Heart right ventricle (tissue), 16 donors: ENCODE measurements around the gene RUNX1. TPM values are rescaled to one million over a fixed set of nuclear protein-coding genes. Genes with fewer than 3 reads are reported as not detected.

Experiments
- ATAC-seq, 8 donors: fragments of 200-7000 bp; cut with Tn5 transposase; one replicate each; pipeline ENCODE4 v1.9.1; 2020; ENCODE audit warnings: mild to moderate bottlenecking in 8 of 8, moderate library complexity in 8 of 8, moderate number of reproducible peaks in 1 of 8
- DNase-seq, 2 donors: peaks; one replicate each; pipeline ENCODE4 v3.0.0-alpha.2; 2020
- H3K27ac ChIP-seq, 10 donors: fragments of 200-600 bp; sonication (generic) in 2 of 10; one replicate each; pipeline versions ENCODE4 v1.5.0 to v1.8.0; 2020 to 2022; ENCODE audit warnings: mild to moderate bottlenecking in 3 of 10
- H3K27me3 ChIP-seq, 7 donors: fragments of 200-600 bp; one replicate each; pipeline ENCODE4 v1.8.0; 2021 to 2022; ENCODE audit warnings: mild to moderate bottlenecking in 2 of 7
- H3K36me3 ChIP-seq, 9 donors: fragments of 200-600 bp; sonication (generic) in 1 of 9; one replicate each; pipeline versions ENCODE4 v1.5.0 to v1.8.0; 2020 to 2022; ENCODE audit warnings: mild to moderate bottlenecking in 2 of 9
- H3K4me1 ChIP-seq, 9 donors: fragments of 200-600 bp; sonication (generic) in 1 of 9; one replicate each; pipeline versions ENCODE4 v1.5.0 to v1.8.0; 2020 to 2022; ENCODE audit warnings: mild to moderate bottlenecking in 4 of 9
- H3K4me3 ChIP-seq, 10 donors: fragments of 200-600 bp; sonication (generic) in 2 of 10; one replicate each; pipeline versions ENCODE4 v1.5.0 to v1.8.0; 2020 to 2022; ENCODE audit warnings: mild to moderate bottlenecking in 7 of 10, moderate library complexity in 2 of 10
- H3K9me3 ChIP-seq, 11 donors: fragments of 200-600 bp in 10 of 11; sonication (generic) in 2 of 11; one replicate each; pipeline versions ENCODE4 v1.5.0 to v1.8.0; 2013 to 2022; ENCODE audit warnings: mild to moderate bottlenecking in 2 of 11, control low read depth in 1 of 11, moderate library complexity in 1 of 11
- CTCF ChIP-seq, 9 donors: fragments of 200-600 bp; sonication (generic) in 2 of 9; IDR thresholded peaks; one replicate each; pipeline versions ENCODE4 v1.5.0 to v1.8.0; 2021 to 2022; ENCODE audit warnings: antibody characterized with exemption in 9 of 9, mild to moderate bottlenecking in 5 of 9, moderate library complexity in 1 of 9
- WGBS, 2 donors: extraction: QIAGEN DNeasy Blood & Tissue Kit; methylation state at CpG; one replicate each; pipeline ENCODE4 v1.1.7; 2013; ENCODE audit warnings: inconsistent platforms in 1 of 2; 5-methylcytosine and 5-hydroxymethylcytosine counted together
- intact Hi-C, 10 donors: fragments of 100-400 bp; cut with DNase I; formaldehyde crosslinking; loops; one replicate each; pipeline versions ENCODE4 v1.11.1 to v1.14.2; 2022
- long read RNA-seq, 3 donors: library from polyadenylated mRNA; unstranded; transcript quantifications; one replicate each; pipeline ENCODE4 v2.0.0, GENCODE V29; 2020 to 2021
- polyA plus RNA-seq, 2 donors: library from polyadenylated mRNA; stranded (reverse); fragments of 200-250 nt; gene quantifications; one replicate each; pipeline ENCODE4 v1.2.3, GENCODE V29; 2013
- total RNA-seq, 10 donors: library from RNA; stranded (reverse); fragmentation: NEBNext Ultra II Directional in 3 of 10; extraction: Animal tissue kit (Norgen Biotek cat#: 25700) in 3 of 10; gene quantifications; one replicate each; pipeline versions ENCODE4 v1.2.1 to v1.2.4, GENCODE V29; 2021 to 2023
- donor health status: Arrhythmogenic right ventricular cardiomyopathy.
- donor health status: ischemic (EF 13 %, LVEDD 7.1; RV severe dilation, severe dysfunction).
- donor health status: healthy with polysubstance abuse.
- donor health status: DM: no; HTN: yes; CAD: no.
- donor health status: DM: no; HTN: no; CAD: no.
- donor health status: ischemic (EF 25% LVEDD 6.9; RV normal size, moderate dysfunction).
- donor health status: ischemic (EF 25% LVEDD 5.7; RV mildly dilated, moderate dysfunction).
- donor health status: healthy.
- donor health status: DM: yes; HTN: yes; CAD: no.
- donor health status: Ischemic cardiomyopathy.
- donor health status: ischemic (EF 35%, LVEDD 5.7; RV mildly dilated, moderate dysfunction).
- donor health status: nonischemic (EF 11% LVEDD 7.7; RV severe dilation, severe dysfunction).
- donor health status: DM: yes; HTN: yes; CAD: no.
- donor health status: PGD.
- donor health status: ischemic (EF 29% LVEDD 5.4; RV normal size, mild dysfunction).
- donor health status: nonischemic (EF 23%, LVEDD 6.1; RV moderate dilation, normal function).

RUNX1 gene
- total RNA-seq (10 to 100 TPM in 1 of 10 donors, 1 to 10 TPM in 9; 2.1 to 29.3 (median 4.4) TPM), polyA plus RNA-seq (under 1 TPM; 0.88 to 0.93 TPM)
- long read RNA-seq, donor 1, partial matches to known transcripts, result 0 of 1 reads
- long read RNA-seq, donor 1, other reads (novel, unspliced or antisense), result 1 of 1 reads
- long read RNA-seq, donor 2, full-length matches to known transcripts, result 1 of 2 reads
- long read RNA-seq, donor 2, partial matches to known transcripts, result 0 of 2 reads
- long read RNA-seq, donor 2, other reads (novel, unspliced or antisense), result 1 of 2 reads
- long read RNA-seq, donor 3, partial matches to known transcripts, result 0 of 5 reads
- long read RNA-seq, donor 3, other reads (novel, unspliced or antisense), result 5 of 5 reads

- H3K27ac ChIP-seq, result peak within 1 kb of the TSS in 5 of 10 donors; percentile 5 to 86 (median 43)
- peak within 1 kb of the TSS in 8 of 10 donors; percentile 1 to 63 (median 36) for H3K4me3 ChIP-seq
- H3K27me3 ChIP-seq, result peaks cover 0 to 41% (median 11%) of the 10 kb centered on the region in 7 donors
- 78 to 84% methylated on average over 14 of the region's 14 CpGs for WGBS, 2 donors
- peaks cover 3 to 71% (median 10%) of the 10 kb centered on the region in 9 donors for H3K4me1 ChIP-seq
- TF ChIP-seq CTCF (IDR thresholded peaks at IDR 0.05), result no peak
- peak in 1 of 2 donors; percentile 25 for DNase-seq
- peak in 6 of 8 donors; percentile 31 to 57 (median 46) for ATAC-seq
- intact Hi-C loops, result loop anchor here in 4 of 10 donors (5.0 to 10.0 kb wide), 3 partner anchors 162 to 806 kb away; no protein-coding TSS in a partner anchor
- H3K9me3 ChIP-seq, result no peaks in the 10 kb centered on the region
- no peaks in the 10 kb centered on the region for H3K36me3 ChIP-seq
Measured at GRCh38 chr21:35048706-35049617, at the start of gene RUNX1. RUNX1 (minus strand) TSS chr21:35049302.

- no peak overlapping the region for H3K4me3 ChIP-seq
- H3K27me3 ChIP-seq, result peaks cover 0 to 6% (median 0%) of the 10 kb centered on the region in 7 donors
- no peak for ATAC-seq
- WGBS, 2 donors, result 75 to 79% methylated on average over 4 of the region's 4 CpGs
- H3K27ac ChIP-seq, result no peak overlapping the region
- H3K36me3 ChIP-seq, result no peaks in the 10 kb centered on the region
- intact Hi-C loops, result no loop called here
- H3K9me3 ChIP-seq, result no peaks in the 10 kb centered on the region
- TF ChIP-seq CTCF (IDR thresholded peaks at IDR 0.05), result no peak
- DNase-seq, result no peak
- H3K4me1 ChIP-seq, result peaks cover 0 to 15% (median 0%) of the 10 kb centered on the region in 9 donors
Measured at GRCh38 chr21:35097525-35097924, 48.4 kb upstream of the RUNX1 start.

- no peak for DNase-seq
- ATAC-seq, result no peak
- H3K36me3 ChIP-seq, result no peaks in the 10 kb centered on the region
- TF ChIP-seq CTCF (IDR thresholded peaks at IDR 0.05), result no peak
- no peak overlapping the region for H3K4me3 ChIP-seq
- peaks cover 0 to 9% (median 0%) of the 10 kb centered on the region in 9 donors for H3K4me1 ChIP-seq
- intact Hi-C loops, result no loop called here
- H3K27ac ChIP-seq, result no peak overlapping the region
- H3K9me3 ChIP-seq, result no peaks in the 10 kb centered on the region
- H3K27me3 ChIP-seq, result peaks cover 0 to 6% (median 0%) of the 10 kb centered on the region in 7 donors
Measured at GRCh38 chr21:35096959-35097358, 47.9 kb upstream of the RUNX1 start.

GRCh38 chr21:35095859-35096291, 46.8 kb upstream of the RUNX1 start:
- TF ChIP-seq CTCF (IDR thresholded peaks at IDR 0.05), result no peak
- WGBS, 2 donors, result 91 to 92% methylated on average over 2 of the region's 2 CpGs
- H3K27ac ChIP-seq, result no peak overlapping the region
- no peaks in the 10 kb centered on the region for H3K36me3 ChIP-seq
- peaks cover 0 to 5% (median 0%) of the 10 kb centered on the region in 9 donors for H3K4me1 ChIP-seq
- H3K4me3 ChIP-seq, result no peak overlapping the region
- peaks cover 0 to 6% (median 0%) of the 10 kb centered on the region in 7 donors for H3K27me3 ChIP-seq
- ATAC-seq (no peak), DNase-seq (no peak)
- intact Hi-C loops, result no loop called here
- no peaks in the 10 kb centered on the region for H3K9me3 ChIP-seq
